Smooth muscle cell (in vitro differentiated cells): Measurements from ENCODE around the gene TBC1D24. TPM values are rescaled to one million over a fixed set of nuclear protein-coding genes. Genes with fewer than 3 reads are reported as not detected.

Source experiments
- DNase-seq: peaks from one replicate; lab custom pipeline; 2025; ENCODE audit not compliant: unreplicated experiment; lab: John Stamatoyannopoulos, UW
- H2AFZ ChIP-seq: fragments of 200-600 bp; sonication (generic); 2 replicates; pipeline ENCODE4 v1.6.0; 2016; ENCODE audit warnings: antibody characterized with exemption, low read depth, mild to moderate bottlenecking
- H3F3A ChIP-seq: fragments of 200-600 bp; sonication (generic); 2 replicates; pipeline ENCODE4 v1.6.0; 2017; ENCODE audit warnings: antibody characterized with exemption, low read depth
- H3K27ac ChIP-seq: fragments of 200-600 bp; sonication (generic); 2 replicates; pipeline ENCODE4 v1.5.1; 2016; ENCODE audit warnings: low read depth, mild to moderate bottlenecking
- H3K27me3 ChIP-seq: fragments of 200-600 bp; sonication (generic); 2 replicates; pipeline ENCODE4 v1.6.1; 2016; ENCODE audit warnings: low read depth, mild to moderate bottlenecking
- H3K36me3 ChIP-seq: fragments of 200-600 bp; sonication (generic); 2 replicates; pipeline ENCODE4 v1.5.1; 2016; ENCODE audit warnings: low read depth
- H3K4me1 ChIP-seq: fragments of 200-600 bp; sonication (generic); 2 replicates; pipeline ENCODE4 v1.5.1; 2016; ENCODE audit warnings: low read depth
- H3K4me2 ChIP-seq: fragments of 200-600 bp; sonication (generic); 2 replicates; pipeline ENCODE4 v1.6.0; 2016; ENCODE audit warnings: mild to moderate bottlenecking
- H3K4me3 ChIP-seq: fragments of 200-600 bp; sonication (generic); 2 replicates; pipeline ENCODE4 v1.5.1; 2016; ENCODE audit warnings: mild to moderate bottlenecking
- H3K79me2 ChIP-seq: fragments of 200-600 bp; sonication (generic); 2 replicates; pipeline ENCODE4 v1.6.0; 2016; ENCODE audit warnings: low read depth, mild to moderate bottlenecking
- H3K9ac ChIP-seq: fragments of 200-600 bp; sonication (generic); 2 replicates; pipeline ENCODE4 v1.6.0; 2016; ENCODE audit warnings: low read depth
- H3K9me3 ChIP-seq: fragments of 200-600 bp; sonication (generic); replicated peaks from 2 replicates; pipeline ENCODE4 v1.5.1; 2016; ENCODE audit warnings: low read depth
- H4K20me1 ChIP-seq: fragments of 200-600 bp; sonication (generic); 2 replicates; pipeline ENCODE4 v1.6.0; 2016; ENCODE audit warnings: low read depth
- WGBS: methylation state at CpG from one replicate; pipeline ENCODE4 v1.1.7; 2016; ENCODE audit warnings: low lambda C conversion rate; 5-methylcytosine and 5-hydroxymethylcytosine counted together
- polyA plus RNA-seq: library from polyadenylated mRNA; unstranded; fragments of >200 nt; fragmentation: Nextera tagmentation; extraction: Ambion mirVana; gene quantifications from 2 replicates; pipeline ENCODE4 v1.2.1, GENCODE V29; 2016
- total RNA-seq: library from RNA; depleted of rRNA; stranded (reverse); fragments of >200 nt; gene quantifications from 2 replicates; pipeline ENCODE4 v1.2.3, GENCODE V29; 2014
- TF ChIP-seq, protein P1 (sequence below): fragments of 200-600 bp; sonication (generic); IDR thresholded peaks from 2 replicates; pipeline ENCODE4 v1.5.1; 2017; ENCODE audit warnings: borderline replicate concordance, mild to moderate bottlenecking, antibody characterized with exemption; ENCODE audit not compliant: insufficient read depth, poor library complexity, severe bottlenecking

The TBC1D24 gene
- total and polyA plus RNA-seq, 2 experiments from 2014 or later, result 5.5 to 9.2 TPM

DNA sequence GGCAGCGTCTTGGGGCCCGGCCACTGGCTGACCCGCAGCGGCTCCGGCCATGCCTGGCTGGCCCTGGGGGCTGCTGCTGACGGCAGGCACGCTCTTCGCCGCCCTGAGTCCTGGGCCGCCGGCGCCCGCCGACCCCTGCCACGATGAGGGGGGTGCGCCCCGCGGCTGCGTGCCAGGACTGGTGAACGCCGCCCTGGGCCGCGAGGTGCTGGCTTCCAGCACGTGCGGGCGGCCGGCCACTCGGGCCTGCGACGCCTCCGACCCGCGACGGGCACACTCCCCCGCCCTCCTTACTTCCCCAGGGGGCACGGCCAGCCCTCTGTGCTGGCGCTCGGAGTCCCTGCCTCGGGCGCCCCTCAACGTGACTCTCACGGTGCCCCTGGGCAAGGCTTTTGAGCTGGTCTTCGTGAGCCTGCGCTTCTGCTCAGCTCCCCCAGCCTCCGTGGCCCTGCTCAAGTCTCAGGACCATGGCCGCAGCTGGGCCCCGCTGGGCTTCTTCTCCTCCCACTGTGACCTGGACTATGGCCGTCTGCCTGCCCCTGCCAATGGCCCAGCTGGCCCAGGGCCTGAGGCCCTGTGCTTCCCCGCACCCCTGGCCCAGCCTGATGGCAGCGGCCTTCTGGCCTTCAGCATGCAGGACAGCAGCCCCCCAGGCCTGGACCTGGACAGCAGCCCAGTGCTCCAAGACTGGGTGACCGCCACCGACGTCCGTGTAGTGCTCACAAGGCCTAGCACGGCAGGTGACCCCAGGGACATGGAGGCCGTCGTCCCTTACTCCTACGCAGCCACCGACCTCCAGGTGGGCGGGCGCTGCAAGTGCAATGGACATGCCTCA, 3.1 kb upstream of the TBC1D24 start:
- Histone ChIP-seq H3K4me3 (peak overlapping the region; percentile 49), H3K9ac (no peak overlapping the region), H3K4me1 (peaks cover 34% of the 10 kb centered on the region), H4K20me1 (peaks cover 14% of the 10 kb centered on the region), H3K9me3 (no peaks in the 10 kb centered on the region), H3F3A (peaks cover 8% of the 10 kb centered on the region), H3K4me2 (peak overlapping the region; percentile 93), H3K27ac (no peak overlapping the region), H2AFZ (peak overlapping the region; percentile 24), H3K79me2 (no peaks in the 10 kb centered on the region), H3K27me3 (no peaks in the 10 kb centered on the region), H3K36me3 (no peaks in the 10 kb centered on the region)
- DNase-seq, result no peak
- 59% methylated on average over 48 of the region's 61 CpGs for WGBS
- TF ChIP-seq, protein P1, sequence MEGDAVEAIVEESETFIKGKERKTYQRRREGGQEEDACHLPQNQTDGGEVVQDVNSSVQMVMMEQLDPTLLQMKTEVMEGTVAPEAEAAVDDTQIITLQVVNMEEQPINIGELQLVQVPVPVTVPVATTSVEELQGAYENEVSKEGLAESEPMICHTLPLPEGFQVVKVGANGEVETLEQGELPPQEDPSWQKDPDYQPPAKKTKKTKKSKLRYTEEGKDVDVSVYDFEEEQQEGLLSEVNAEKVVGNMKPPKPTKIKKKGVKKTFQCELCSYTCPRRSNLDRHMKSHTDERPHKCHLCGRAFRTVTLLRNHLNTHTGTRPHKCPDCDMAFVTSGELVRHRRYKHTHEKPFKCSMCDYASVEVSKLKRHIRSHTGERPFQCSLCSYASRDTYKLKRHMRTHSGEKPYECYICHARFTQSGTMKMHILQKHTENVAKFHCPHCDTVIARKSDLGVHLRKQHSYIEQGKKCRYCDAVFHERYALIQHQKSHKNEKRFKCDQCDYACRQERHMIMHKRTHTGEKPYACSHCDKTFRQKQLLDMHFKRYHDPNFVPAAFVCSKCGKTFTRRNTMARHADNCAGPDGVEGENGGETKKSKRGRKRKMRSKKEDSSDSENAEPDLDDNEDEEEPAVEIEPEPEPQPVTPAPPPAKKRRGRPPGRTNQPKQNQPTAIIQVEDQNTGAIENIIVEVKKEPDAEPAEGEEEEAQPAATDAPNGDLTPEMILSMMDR, result no peak

DNA sequence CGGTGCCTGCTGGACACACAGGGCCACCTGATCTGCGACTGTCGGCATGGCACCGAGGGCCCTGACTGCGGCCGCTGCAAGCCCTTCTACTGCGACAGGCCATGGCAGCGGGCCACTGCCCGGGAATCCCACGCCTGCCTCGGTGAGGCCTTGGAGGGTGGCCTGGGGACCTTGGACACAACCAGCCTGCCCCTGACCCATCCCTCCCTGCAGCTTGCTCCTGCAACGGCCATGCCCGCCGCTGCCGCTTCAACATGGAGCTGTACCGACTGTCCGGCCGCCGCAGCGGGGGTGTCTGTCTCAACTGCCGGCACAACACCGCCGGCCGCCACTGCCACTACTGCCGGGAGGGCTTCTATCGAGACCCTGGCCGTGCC, 2.5 kb upstream of the TBC1D24 start:
- H3F3A ChIP-seq, result peaks cover 8% of the 10 kb centered on the region
- H3K9ac ChIP-seq, result no peak overlapping the region
- no peaks in the 10 kb centered on the region for H3K9me3 ChIP-seq
- no peak overlapping the region for H3K4me3 ChIP-seq
- DNase-seq, result no peak
- H4K20me1 ChIP-seq, result peaks cover 15% of the 10 kb centered on the region
- H3K27me3 ChIP-seq, result no peaks in the 10 kb centered on the region
- H3K79me2 ChIP-seq, result peaks cover 3% of the 10 kb centered on the region
- H3K27ac ChIP-seq, result no peak overlapping the region
- H3K4me2 ChIP-seq, result no peak overlapping the region
- peaks cover 34% of the 10 kb centered on the region for H3K4me1 ChIP-seq
- TF ChIP-seq, protein P1, result no peak
- H2AFZ ChIP-seq, result no peak overlapping the region
- H3K36me3 ChIP-seq, result no peaks in the 10 kb centered on the region
- 97% methylated on average over 27 of the region's 27 CpGs for WGBS

DNA sequence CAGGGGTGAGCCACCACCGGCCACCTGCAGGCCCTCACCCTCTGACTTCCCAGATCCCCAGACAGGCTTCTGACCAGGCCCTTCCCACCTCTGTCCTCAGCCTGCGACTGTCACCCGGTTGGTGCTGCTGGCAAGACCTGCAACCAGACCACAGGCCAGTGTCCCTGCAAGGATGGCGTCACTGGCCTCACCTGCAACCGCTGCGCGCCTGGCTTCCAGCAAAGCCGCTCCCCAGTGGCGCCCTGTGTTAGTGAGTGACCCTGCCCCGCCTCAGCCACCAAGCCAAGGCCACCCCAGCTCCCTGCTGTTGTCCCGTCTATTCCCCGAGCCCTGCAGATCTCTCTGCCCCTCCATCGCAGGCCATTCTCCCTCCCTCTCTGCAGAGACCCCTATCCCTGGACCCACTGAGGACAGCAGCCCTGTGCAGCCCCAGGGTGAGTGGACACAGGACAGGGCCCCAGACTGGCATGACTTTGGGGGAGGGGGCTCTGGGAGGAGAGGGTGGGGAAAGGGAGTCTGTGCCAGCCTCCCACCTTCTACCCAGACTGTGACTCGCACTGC, 2.0 kb upstream of the TBC1D24 start:
- TF ChIP-seq, protein P1, result no peak
- no peaks in the 10 kb centered on the region for H3K9me3 ChIP-seq
- no peak overlapping the region for H3K9ac ChIP-seq
- H3K79me2 ChIP-seq, result peaks cover 4% of the 10 kb centered on the region
- WGBS, result 89% methylated on average over 13 of the region's 14 CpGs
- peaks cover 34% of the 10 kb centered on the region for H3K4me1 ChIP-seq
- peak overlapping the region; percentile 84 for H3K4me3 ChIP-seq
- peak overlapping the region; percentile 100 for H3K4me2 ChIP-seq
- H2AFZ ChIP-seq, result no peak overlapping the region
- no peak overlapping the region for H3K27ac ChIP-seq
- no peaks in the 10 kb centered on the region for H3K27me3 ChIP-seq
- peaks cover 20% of the 10 kb centered on the region for H4K20me1 ChIP-seq
- DNase-seq, result no peak
- no peaks in the 10 kb centered on the region for H3K36me3 ChIP-seq
- H3F3A ChIP-seq, result peaks cover 8% of the 10 kb centered on the region

DNA sequence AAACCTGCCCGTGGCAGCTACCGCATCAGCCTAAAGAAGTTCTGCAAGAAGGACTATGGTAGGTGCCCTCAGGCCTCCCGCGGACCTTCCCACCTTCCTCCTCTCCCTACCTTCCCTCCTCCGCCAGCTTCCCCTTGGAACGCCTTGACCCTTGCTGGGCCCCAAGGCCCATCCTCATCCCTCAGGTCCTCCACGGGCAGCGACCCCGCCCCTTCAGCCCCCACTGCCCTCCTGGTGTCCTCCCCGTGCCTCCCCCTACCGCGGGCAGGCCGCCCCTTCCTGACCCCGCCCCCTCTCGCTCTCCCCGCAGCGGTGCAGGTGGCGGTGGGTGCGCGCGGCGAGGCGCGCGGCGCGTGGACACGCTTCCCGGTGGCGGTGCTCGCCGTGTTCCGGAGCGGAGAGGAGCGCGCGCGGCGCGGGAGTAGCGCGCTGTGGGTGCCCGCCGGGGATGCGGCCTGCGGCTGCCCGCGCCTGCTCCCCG, 1.4 kb upstream of the TBC1D24 start:
- Histone ChIP-seq H3K27me3 (no peaks in the 10 kb centered on the region), H3K27ac (no peak overlapping the region), H3K4me3 (peak overlapping the region; percentile 84), H3K4me2 (peak overlapping the region; percentile 100), H2AFZ (no peak overlapping the region), H3K36me3 (no peaks in the 10 kb centered on the region), H3K4me1 (peaks cover 29% of the 10 kb centered on the region), H3K9ac (no peak overlapping the region), H3K79me2 (peaks cover 4% of the 10 kb centered on the region), H3K9me3 (no peaks in the 10 kb centered on the region), H3F3A (peaks cover 8% of the 10 kb centered on the region), H4K20me1 (peaks cover 25% of the 10 kb centered on the region)
- no peak for DNase-seq
- TF ChIP-seq, protein P1, result no peak
- WGBS, result 5% methylated on average over 27 of the region's 49 CpGs
